Ishikawa (cell line): ENCODE results near the gene ARID1B.

Experiments
- CEBPB ChIP-seq: IDR thresholded peaks from 2 replicates; pipeline ENCODE4 v1.6.1; 2012
- CREB1 ChIP-seq: IDR thresholded peaks from 2 replicates; pipeline ENCODE4 v1.6.1; 2012; ENCODE audit warnings: low read depth
- EGR1 ChIP-seq: IDR thresholded peaks from 2 replicates; pipeline ENCODE4 v1.6.1; 2012
- EP300 ChIP-seq: IDR thresholded peaks from 2 replicates; pipeline ENCODE4 v1.6.1; 2012; ENCODE audit warnings: borderline replicate concordance
- FOXM1 ChIP-seq: IDR thresholded peaks from 2 replicates; pipeline ENCODE4 v1.6.1; 2012; ENCODE audit warnings: low read depth, borderline replicate concordance
- MAX ChIP-seq: IDR thresholded peaks from 2 replicates; pipeline ENCODE4 v1.6.1; 2012
- NFIC ChIP-seq: IDR thresholded peaks from 2 replicates; pipeline ENCODE4 v1.6.1; 2012
- RAD21 ChIP-seq: IDR thresholded peaks from 2 replicates; pipeline ENCODE4 v1.6.1; 2012; ENCODE audit warnings: low read depth
- REST ChIP-seq: IDR thresholded peaks from 2 replicates; pipeline ENCODE4 v1.6.1; 2012; ENCODE audit warnings: low read depth, mild to moderate bottlenecking
- TAF1 ChIP-seq: IDR thresholded peaks from 2 replicates; pipeline ENCODE4 v1.6.1; 2012; ENCODE audit warnings: low read depth, mild to moderate bottlenecking
- TCF12 ChIP-seq: IDR thresholded peaks from 2 replicates; pipeline ENCODE4 v1.6.1; 2012; ENCODE audit warnings: low read depth
- TEAD4 ChIP-seq: IDR thresholded peaks from 2 replicates; pipeline ENCODE4 v1.6.1; 2012
- USF1 ChIP-seq: IDR thresholded peaks from 2 replicates; pipeline ENCODE4 v1.6.1; 2012
- YY1 ChIP-seq: IDR thresholded peaks from 2 replicates; pipeline ENCODE4 v1.6.1; 2012; ENCODE audit warnings: low read depth
- ZBTB7A ChIP-seq: IDR thresholded peaks from 2 replicates; pipeline ENCODE4 v1.6.1; 2012; ENCODE audit warnings: low read depth

The ARID1B gene

GRCh38 chr6:156756630-156757610 is 20.3 kb upstream of the ARID1B start:
- TF ChIP-seq FOXM1 (no peak), ZBTB7A (no peak), CEBPB (no peak), YY1 (no peak), TEAD4 (no peak), EP300 (no peak), RAD21 (no peak), EGR1 (no peak), REST (no peak), TAF1 (no peak)

GRCh38 chr6:156757849-156758248 is 19.3 kb upstream of the ARID1B start:
- TF ChIP-seq YY1 = no peak
- no peak for TF ChIP-seq FOXM1
- TF ChIP-seq REST = no peak
- no peak for TF ChIP-seq CEBPB
- TF ChIP-seq RAD21 = no peak
- no peak for TF ChIP-seq TCF12
- no peak for TF ChIP-seq USF1
- no peak for TF ChIP-seq CREB1
- TF ChIP-seq ZBTB7A = no peak
- TF ChIP-seq MAX = no peak
- TF ChIP-seq NFIC = no peak
- TF ChIP-seq EGR1 = no peak
- TF ChIP-seq TEAD4 = no peak
- TF ChIP-seq EP300 = no peak
- TF ChIP-seq TAF1 = no peak

GRCh38 chr6:156760377-156760776 is 16.8 kb upstream of the ARID1B start:
- no peak for TF ChIP-seq TEAD4
- TF ChIP-seq CREB1 = no peak
- no peak for TF ChIP-seq FOXM1

GRCh38 chr6:156762547-156762946 is 14.6 kb upstream of the ARID1B start:
- TF ChIP-seq YY1 = no peak
- no peak for TF ChIP-seq MAX
- TF ChIP-seq FOXM1 = no peak
- TF ChIP-seq REST = no peak
- no peak for TF ChIP-seq CREB1
- TF ChIP-seq NFIC = no peak
- TF ChIP-seq RAD21 = no peak
- TF ChIP-seq TAF1 = no peak
- no peak for TF ChIP-seq EGR1
- no peak for TF ChIP-seq CEBPB
- no peak for TF ChIP-seq EP300
- no peak for TF ChIP-seq TEAD4

- no peak for TF ChIP-seq YY1
- no peak for TF ChIP-seq CEBPB
- no peak for TF ChIP-seq RAD21
Observed at GRCh38 chr6:156765117-156765516, 12.1 kb upstream of the ARID1B start.
